ENCODE data around the gene ZNF335. TPM values are rescaled to one million over a fixed set of nuclear protein-coding genes. Genes with fewer than 3 reads are reported as not detected.
"Not testable (repeated sequence)": the region's sequence is repeated elsewhere in the genome, so short reads cannot be mapped to it uniquely, and the experiment has no call there.

ZNF335 gene
- total RNA-seq, 1 donor from 2014 or later: 28.5 TPM

- H3K27ac Mint-ChIP-seq: no peak overlapping the region
- peaks cover 47% of the 10 kb centered on the region for H3K27me3 Mint-ChIP-seq
- TF ChIP-seq CTCF (IDR thresholded peaks at IDR 0.05; ENCODE audit: unreplicated experiment): no peak
- H3K36me3 Mint-ChIP-seq (ENCODE audit: insufficient read depth): no peaks in the 10 kb centered on the region
- no peak overlapping the region for H3K4me3 Mint-ChIP-seq (ENCODE audit: low read depth)
- no peak for DNase-seq (ENCODE audit: low spot score, unreplicated experiment)
- no peaks in the 10 kb centered on the region for H3K9me3 Mint-ChIP-seq (ENCODE audit: low read depth)
- peaks cover 2% of the 10 kb centered on the region for H3K4me1 Mint-ChIP-seq (ENCODE audit: low read depth)
Observed at GRCh38 chr20:46000262-46000996, 28.4 kb upstream of the ZNF335 start.

GRCh38 chr20:45999557-46000261 lies 27.7 kb upstream of the ZNF335 start:
- no peak overlapping the region for H3K4me3 Mint-ChIP-seq (ENCODE audit: low read depth)
- H3K9me3 Mint-ChIP-seq (ENCODE audit: low read depth): no peaks in the 10 kb centered on the region
- no peak for TF ChIP-seq CTCF (IDR thresholded peaks at IDR 0.05; ENCODE audit: unreplicated experiment)
- peaks cover 2% of the 10 kb centered on the region for H3K4me1 Mint-ChIP-seq (ENCODE audit: low read depth)
- H3K36me3 Mint-ChIP-seq (ENCODE audit: insufficient read depth): no peaks in the 10 kb centered on the region
- peaks cover 46% of the 10 kb centered on the region for H3K27me3 Mint-ChIP-seq
- no peak overlapping the region for H3K27ac Mint-ChIP-seq
- no peak for DNase-seq (ENCODE audit: low spot score, unreplicated experiment)

- H3K9me3 Mint-ChIP-seq (ENCODE audit: low read depth): no peaks in the 10 kb centered on the region
- peaks cover 41% of the 10 kb centered on the region for H3K27me3 Mint-ChIP-seq
Observed at GRCh38 chr20:45998761-45999160, 26.8 kb upstream of the ZNF335 start.

GRCh38 chr20:45998337-45998736 lies 26.3 kb upstream of the ZNF335 start:
- no peak for DNase-seq (ENCODE audit: low spot score, unreplicated experiment)
- Mint-ChIP-seq H3K9me3 (ENCODE audit: low read depth) (no peaks in the 10 kb centered on the region), H3K27me3 (peaks cover 38% of the 10 kb centered on the region), H3K27ac (no peak overlapping the region), H3K36me3 (ENCODE audit: insufficient read depth) (no peaks in the 10 kb centered on the region), H3K4me1 (ENCODE audit: low read depth) (peaks cover 2% of the 10 kb centered on the region), H3K4me3 (ENCODE audit: low read depth) (no peak overlapping the region)
- TF ChIP-seq CTCF (IDR thresholded peaks at IDR 0.05; ENCODE audit: unreplicated experiment): no peak

More at GRCh38 chr20:45998761-45999160, 26.8 kb upstream of the ZNF335 start:
- H3K27ac Mint-ChIP-seq: no peak overlapping the region
- H3K4me1 Mint-ChIP-seq (ENCODE audit: low read depth): peaks cover 2% of the 10 kb centered on the region
- H3K36me3 Mint-ChIP-seq (ENCODE audit: insufficient read depth): no peaks in the 10 kb centered on the region
- no peak for TF ChIP-seq CTCF (IDR thresholded peaks at IDR 0.05; ENCODE audit: unreplicated experiment)
- no peak overlapping the region for H3K4me3 Mint-ChIP-seq (ENCODE audit: low read depth)
- no peak for DNase-seq (ENCODE audit: low spot score, unreplicated experiment)

- Mint-ChIP-seq H3K27ac (no peak overlapping the region), H3K4me1 (ENCODE audit: low read depth) (peaks cover 2% of the 10 kb centered on the region)
Observed at GRCh38 chr20:45997187-45997586, 25.2 kb upstream of the ZNF335 start.

GRCh38 chr20:45995495-45996097 lies 23.6 kb upstream of the ZNF335 start:
- H3K4me1 Mint-ChIP-seq (ENCODE audit: low read depth); H3K4me3 Mint-ChIP-seq (ENCODE audit: low read depth); H3K36me3 Mint-ChIP-seq (ENCODE audit: insufficient read depth); DNase-seq (ENCODE audit: low spot score, unreplicated experiment); H3K27ac Mint-ChIP-seq; H3K9me3 Mint-ChIP-seq (ENCODE audit: low read depth): not testable (repeated sequence)
- H3K27me3 Mint-ChIP-seq: peaks cover 28% of the 10 kb centered on the region

More at GRCh38 chr20:45997187-45997586, 25.2 kb upstream of the ZNF335 start:
- no peak for TF ChIP-seq CTCF (IDR thresholded peaks at IDR 0.05; ENCODE audit: unreplicated experiment)
- H3K27me3 Mint-ChIP-seq: peaks cover 36% of the 10 kb centered on the region
- no peak for DNase-seq (ENCODE audit: low spot score, unreplicated experiment)
- H3K4me3 Mint-ChIP-seq (ENCODE audit: low read depth): no peak overlapping the region
- no peaks in the 10 kb centered on the region for H3K36me3 Mint-ChIP-seq (ENCODE audit: insufficient read depth)
- H3K9me3 Mint-ChIP-seq (ENCODE audit: low read depth): no peaks in the 10 kb centered on the region

All from progenitor cell of endocrine pancreas (in vitro differentiated cells).